ENCODE data around the gene OR10H5.

DNA sequence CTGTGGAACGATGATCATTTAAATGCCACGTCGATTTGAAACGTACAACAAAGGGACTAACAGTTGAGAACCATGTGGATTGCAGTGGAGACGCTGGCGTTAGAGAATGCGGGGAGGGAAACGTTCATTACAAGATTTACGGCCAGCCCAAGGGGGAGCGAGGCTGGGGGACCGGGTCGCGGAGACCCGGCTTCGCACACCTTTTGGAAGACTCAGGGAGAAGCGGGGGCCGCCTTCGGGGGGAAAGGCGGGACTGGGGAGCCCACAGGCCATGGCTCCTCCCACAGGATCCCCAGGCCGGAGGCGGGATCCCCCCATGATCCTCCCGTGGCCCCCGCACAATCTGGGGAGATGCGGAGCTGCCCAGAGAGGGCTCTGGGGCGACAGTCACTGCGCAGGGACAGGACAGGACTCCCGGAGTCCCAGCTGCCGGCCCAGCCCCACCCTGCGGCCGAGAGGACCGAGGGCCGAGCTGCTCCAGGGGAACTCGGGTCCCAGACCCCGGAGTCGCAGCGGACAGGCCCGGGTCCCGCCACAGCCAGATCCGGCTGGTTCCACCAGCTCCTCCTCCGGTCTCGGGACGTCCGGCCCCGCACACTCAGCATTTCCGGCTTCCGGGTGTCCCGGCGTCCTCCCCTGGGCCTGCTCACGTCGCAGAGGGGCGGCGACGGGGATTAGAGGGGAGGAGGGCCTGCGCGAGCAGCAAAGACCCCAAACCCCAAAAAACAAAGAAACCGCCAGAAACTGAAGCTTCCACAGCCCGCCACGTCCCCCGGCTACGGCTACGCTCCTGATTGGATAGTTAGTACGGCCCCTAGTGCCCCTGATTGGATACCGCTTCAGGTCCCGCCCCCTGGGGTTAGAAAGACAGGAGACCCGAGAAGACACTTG lies 49.1 kb downstream of the OR10H5 start:
- TF ChIP-seq, protein P1, sequence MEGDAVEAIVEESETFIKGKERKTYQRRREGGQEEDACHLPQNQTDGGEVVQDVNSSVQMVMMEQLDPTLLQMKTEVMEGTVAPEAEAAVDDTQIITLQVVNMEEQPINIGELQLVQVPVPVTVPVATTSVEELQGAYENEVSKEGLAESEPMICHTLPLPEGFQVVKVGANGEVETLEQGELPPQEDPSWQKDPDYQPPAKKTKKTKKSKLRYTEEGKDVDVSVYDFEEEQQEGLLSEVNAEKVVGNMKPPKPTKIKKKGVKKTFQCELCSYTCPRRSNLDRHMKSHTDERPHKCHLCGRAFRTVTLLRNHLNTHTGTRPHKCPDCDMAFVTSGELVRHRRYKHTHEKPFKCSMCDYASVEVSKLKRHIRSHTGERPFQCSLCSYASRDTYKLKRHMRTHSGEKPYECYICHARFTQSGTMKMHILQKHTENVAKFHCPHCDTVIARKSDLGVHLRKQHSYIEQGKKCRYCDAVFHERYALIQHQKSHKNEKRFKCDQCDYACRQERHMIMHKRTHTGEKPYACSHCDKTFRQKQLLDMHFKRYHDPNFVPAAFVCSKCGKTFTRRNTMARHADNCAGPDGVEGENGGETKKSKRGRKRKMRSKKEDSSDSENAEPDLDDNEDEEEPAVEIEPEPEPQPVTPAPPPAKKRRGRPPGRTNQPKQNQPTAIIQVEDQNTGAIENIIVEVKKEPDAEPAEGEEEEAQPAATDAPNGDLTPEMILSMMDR (conservative IDR thresholded peaks at IDR 0.05) = no peak
- peak; percentile 64 for TF ChIP-seq ZFX (IDR thresholded peaks at IDR 0.05)
